IMR-90 (cell line): ENCODE measurements around the gene PLEKHF1. TPM values are rescaled to one million over a fixed set of nuclear protein-coding genes. Genes with fewer than 3 reads are reported as not detected.

ENCODE experiments used
- ATAC-seq: fragments of 200-7000 bp; cut with Tn5 transposase; 2 replicates; pipeline ENCODE4 v1.9.1; 2020; ENCODE audit warnings: low read depth, mild to moderate bottlenecking, moderate library complexity
- BruUV-seq: library from RNA; stranded (reverse); fragments of 400-500 nt; replicated peaks from 2 replicates; lab custom pipeline; 2021; lab: Mats Ljungman, UMichigan
- CTCF ChIA-PET: fragments of 300-600 bp; formaldehyde crosslinking; extraction: SDS; loops from one replicate; lab custom pipeline; 2021; ENCODE audit warnings: antibody characterized with exemption; lab: Yijun Ruan, JAX
- POLR2A ChIA-PET: fragments of 300-600 bp; sonication (Branson Sonifier 250); formaldehyde crosslinking; loops from one replicate; lab custom pipeline; 2022; ENCODE audit warnings: antibody characterized with exemption; ENCODE audit not compliant: unreplicated experiment; lab: Charles Lee
- DNase-seq: peaks from one replicate; pipeline ENCODE4 v3.0.0; 2013
- H2AFZ ChIP-seq: replicated peaks from 2 replicates; pipeline ENCODE3; 2013; ENCODE audit warnings: low read length, mild to moderate bottlenecking; ENCODE audit not compliant: poor library complexity
- H2AK5ac ChIP-seq: 2 replicates; pipeline ENCODE4 v1.6.1; 2013; ENCODE audit warnings: low read depth, low read length, inconsistent platforms
- H2AK9ac ChIP-seq: replicated peaks from 2 replicates; pipeline ENCODE3; 2013; ENCODE audit warnings: mild to moderate bottlenecking, low read depth, low read length, moderate library complexity; ENCODE audit not compliant: poor library complexity
- H2BK120ac ChIP-seq: 2 replicates; pipeline ENCODE4 v1.6.1; 2013; ENCODE audit warnings: low read depth, low read length, inconsistent platforms
- H2BK15ac ChIP-seq: 3 replicates; pipeline ENCODE4 v1.6.1; 2013; ENCODE audit warnings: low read depth, low read length, inconsistent platforms
- H2BK20ac ChIP-seq: 2 replicates; pipeline ENCODE4 v1.6.1; 2013; ENCODE audit warnings: low read depth, mild to moderate bottlenecking, inconsistent platforms, low read length, moderate library complexity
- H2BK5ac ChIP-seq: 2 replicates; pipeline ENCODE4 v1.6.1; 2013; ENCODE audit warnings: mild to moderate bottlenecking, low read depth, low read length, inconsistent platforms; ENCODE audit not compliant: poor library complexity, severe bottlenecking
- H3K14ac ChIP-seq: replicated peaks from 2 replicates; pipeline ENCODE4 v1.6.1; 2013; ENCODE audit warnings: low read depth, low read length, inconsistent platforms
- H3K18ac ChIP-seq: 2 replicates; pipeline ENCODE4 v1.6.1; 2013; ENCODE audit warnings: low read depth, low read length, control low read depth
- H3K23ac ChIP-seq: 2 replicates; pipeline ENCODE4 v1.6.1; 2013; ENCODE audit warnings: low read depth, low read length, inconsistent platforms
- H3K27ac ChIP-seq: 2 replicates; pipeline ENCODE4 v1.5.1; 2013; ENCODE audit warnings: mild to moderate bottlenecking, control low read depth, low read length; ENCODE audit not compliant: insufficient read depth
- H3K27me3 ChIP-seq: 2 replicates; pipeline ENCODE4 v1.6.1; 2013; ENCODE audit warnings: low read length; ENCODE audit not compliant: control insufficient read depth, insufficient read depth
- H3K36me3 ChIP-seq: 2 replicates; pipeline ENCODE4 v1.6.1; 2013; ENCODE audit warnings: low read length, mixed read lengths; ENCODE audit not compliant: control insufficient read depth, insufficient read depth
- H3K4ac ChIP-seq: 2 replicates; pipeline ENCODE4 v1.6.1; 2013; ENCODE audit warnings: low read depth, low read length, inconsistent platforms
- H3K4me1 ChIP-seq: 2 replicates; pipeline ENCODE4 v1.6.1; 2013; ENCODE audit warnings: low read length, mixed read lengths; ENCODE audit not compliant: control insufficient read depth, insufficient read depth
- H3K4me2 ChIP-seq: 2 replicates; pipeline ENCODE4 v1.6.1; 2013; ENCODE audit warnings: low read depth, mild to moderate bottlenecking, control low read depth, low read length, moderate library complexity
- H3K4me3 ChIP-seq: 2 replicates; pipeline ENCODE4 v1.5.1; 2013; ENCODE audit warnings: low read depth, mild to moderate bottlenecking, control low read depth, low read length, moderate library complexity; ENCODE audit not compliant: insufficient read depth
- H3K56ac ChIP-seq: 2 replicates; pipeline ENCODE4 v1.6.1; 2013; ENCODE audit warnings: low read length, inconsistent platforms; ENCODE audit not compliant: insufficient read depth; ENCODE audit errors: extremely low read depth
- H3K79me1 ChIP-seq, 2 experiments: 2 replicates each; pipeline ENCODE4 v1.6.1; 2013; ENCODE audit warnings: low read length in 2 of 2, inconsistent platforms in 1 of 2, low read depth in 1 of 2
- H3K9ac ChIP-seq: 2 replicates; pipeline ENCODE4 v1.6.1; 2013; ENCODE audit warnings: low read depth, low read length, control low read depth
- H3K9me1 ChIP-seq: 2 replicates; pipeline ENCODE4 v1.6.1; 2013; ENCODE audit warnings: low read length, inconsistent platforms; ENCODE audit not compliant: insufficient read depth
- H3K9me3 ChIP-seq: 2 replicates; pipeline ENCODE4 v1.6.1; 2013; ENCODE audit warnings: low read length; ENCODE audit not compliant: control insufficient read depth, insufficient read depth
- H4K20me1 ChIP-seq: 2 replicates; pipeline ENCODE4 v1.6.1; 2013; ENCODE audit warnings: low read length, inconsistent platforms; ENCODE audit not compliant: insufficient read depth
- H4K5ac ChIP-seq: 2 replicates; pipeline ENCODE4 v1.6.1; 2013; ENCODE audit warnings: mild to moderate bottlenecking, low read depth, low read length, control low read depth
- H4K8ac ChIP-seq, 2 experiments: 2 replicates each; pipeline ENCODE4 v1.6.1; 2013; ENCODE audit warnings: low read depth in 2 of 2, low read length in 2 of 2, control low read depth in 1 of 2, inconsistent platforms in 1 of 2
- H4K91ac ChIP-seq: 2 replicates; pipeline ENCODE4 v1.6.1; 2013; ENCODE audit warnings: low read depth, low read length, inconsistent platforms; ENCODE audit not compliant: insufficient read depth
- CEBPB ChIP-seq: IDR thresholded peaks from 2 replicates; pipeline ENCODE4 v1.6.1; 2012; ENCODE audit warnings: low read depth, low read length, improper control_type of control experiment
- FOS ChIP-seq: fragments of 150-350 bp; IDR thresholded peaks from 2 replicates; pipeline ENCODE4 v1.6.1; 2016; ENCODE audit warnings: low read depth, low read length
- MAFK ChIP-seq: IDR thresholded peaks from 2 replicates; pipeline ENCODE4 v1.6.1; 2012; ENCODE audit warnings: low read depth, low read length, improper control_type of control experiment
- MAZ ChIP-seq: IDR thresholded peaks from 2 replicates; pipeline ENCODE4 v1.6.1; 2012; ENCODE audit warnings: low read depth, mild to moderate bottlenecking, low read length, improper control_type of control experiment, moderate library complexity, borderline replicate concordance
- MXI1 ChIP-seq: IDR thresholded peaks from 2 replicates; pipeline ENCODE4 v1.6.1; 2012; ENCODE audit warnings: low read depth, mild to moderate bottlenecking, low read length, moderate library complexity, borderline replicate concordance
- NFE2L2 ChIP-seq: fragments of 150-350 bp; IDR thresholded peaks from 2 replicates; pipeline ENCODE4 v1.6.1; 2016; ENCODE audit warnings: low read depth, mild to moderate bottlenecking, low read length
- POLR2A ChIP-seq: IDR thresholded peaks from 2 replicates; pipeline ENCODE4 v1.6.1; 2012; ENCODE audit warnings: mild to moderate bottlenecking, low read depth, low read length
- RFX5 ChIP-seq: IDR thresholded peaks from 2 replicates; pipeline ENCODE4 v1.8.0; 2012; ENCODE audit warnings: low read depth, mild to moderate bottlenecking, low read length, moderate library complexity
- SMC3 ChIP-seq: fragments of 150-350 bp; IDR thresholded peaks from 2 replicates; pipeline ENCODE4 v1.6.1; 2016; ENCODE audit warnings: low read depth, mild to moderate bottlenecking, antibody characterized with exemption, low read length, moderate library complexity
- WGBS, 2 experiments: methylation state at CpG; one replicate each; pipeline versions ENCODE4 v1.1.5 to v1.1.7; 2013; ENCODE audit warnings: missing lambda C conversion rate in 2 of 2; ENCODE audit not compliant: insufficient read length in 1 of 2; ENCODE audit errors: extremely low coverage in 2 of 2; 5-methylcytosine and 5-hydroxymethylcytosine counted together
- dilution Hi-C: fragments of 300-500 bp; cut with HindIII; formaldehyde crosslinking; loops from one replicate; pipeline ENCODE4 v1.14.3; 2018; ENCODE audit warnings: low sequenced_read_pairs; ENCODE audit not compliant: unreplicated experiment
- in situ Hi-C: fragments of 300-500 bp; cut with MboI; formaldehyde crosslinking; loops from 3 replicates; pipeline ENCODE4 v1.14.3; 2019; ENCODE audit warnings: low sequenced_read_pairs, inconsistent platforms, mixed read lengths
- intact Hi-C: fragments of 100-400 bp; cut with micrococcal nuclease; formaldehyde crosslinking; loops from 2 replicates; pipeline ENCODE4 v1.10.0; 2022
- polyA plus RNA-seq, 3 experiments: library from polyadenylated mRNA; depleted of rRNA; stranded (reverse); fragments of >200 nt; gene quantifications; 2 replicates each; pipeline ENCODE4 v1.2.3, GENCODE V29; 2012; ENCODE audit warnings: low replicate concordance in 1 of 3
- total RNA-seq: library from RNA; depleted of rRNA; stranded (reverse); fragments of >200 nt; gene quantifications from 2 replicates; pipeline ENCODE4 v1.2.3, GENCODE V29; 2012
- TF ChIP-seq, protein P1 (sequence below): fragments of 150-350 bp; IDR thresholded peaks from 2 replicates; pipeline ENCODE4 v1.6.1; 2017; ENCODE audit warnings: mild to moderate bottlenecking, antibody characterized with exemption, low read length, low read depth
- TF ChIP-seq, protein P2 (sequence below): conservative IDR thresholded peaks from 2 replicates; pipeline ENCODE4 v1.5.1; 2012; ENCODE audit warnings: mild to moderate bottlenecking, low read depth, low read length, improper control_type of control experiment

PLEKHF1 gene
- total and polyA plus RNA-seq, 2 of the 4 experiments (the other 2 are of a cell fraction), result 5.0 to 6.6 TPM

DNA sequence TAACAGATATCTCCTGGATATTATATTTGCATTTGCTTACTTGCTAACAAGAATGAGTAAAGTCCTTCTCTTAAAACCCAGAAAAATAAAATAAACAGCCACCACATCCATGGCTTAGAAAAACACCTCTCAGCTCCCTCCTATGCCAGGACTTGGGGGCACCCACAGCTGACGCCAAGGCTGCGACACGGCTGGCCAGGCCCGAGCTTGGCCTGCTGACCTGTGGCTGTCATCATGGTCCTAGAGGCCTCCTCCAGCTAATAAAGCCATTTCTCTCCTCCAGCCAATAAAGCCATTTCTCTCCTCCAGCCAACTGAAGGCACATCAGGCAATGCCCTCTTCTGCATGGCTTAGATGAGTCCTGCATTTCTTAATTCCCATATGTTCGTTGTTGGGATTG lies 28.9 kb downstream of the PLEKHF1 start:
- no peaks in the 10 kb centered on the region for H3K36me3 ChIP-seq
- ATAC-seq (peak; percentile 13; the same call in 1 of the 2 replicates), DNase-seq (no peak)
- no peak overlapping the region for H3K23ac ChIP-seq
- H4K8ac ChIP-seq, result peak overlapping the region in 1 of 2 experiments; percentile 9; a peak in 1 of 4 replicates
- H3K27ac ChIP-seq, result peak overlapping the region; percentile 3; the same call in 1 of the 2 replicates
- no peak overlapping the region for H4K5ac ChIP-seq
- no peak for TF ChIP-seq MAFK
- no peak for TF ChIP-seq SMC3
- no peak for TF ChIP-seq POLR2A
- TF ChIP-seq, protein P1, sequence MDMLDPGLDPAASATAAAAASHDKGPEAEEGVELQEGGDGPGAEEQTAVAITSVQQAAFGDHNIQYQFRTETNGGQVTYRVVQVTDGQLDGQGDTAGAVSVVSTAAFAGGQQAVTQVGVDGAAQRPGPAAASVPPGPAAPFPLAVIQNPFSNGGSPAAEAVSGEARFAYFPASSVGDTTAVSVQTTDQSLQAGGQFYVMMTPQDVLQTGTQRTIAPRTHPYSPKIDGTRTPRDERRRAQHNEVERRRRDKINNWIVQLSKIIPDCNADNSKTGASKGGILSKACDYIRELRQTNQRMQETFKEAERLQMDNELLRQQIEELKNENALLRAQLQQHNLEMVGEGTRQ, result no peak
- no peak for TF ChIP-seq CEBPB
- no peak for TF ChIP-seq MXI1
- no peak for TF ChIP-seq NFE2L2
- TF ChIP-seq, protein P2, sequence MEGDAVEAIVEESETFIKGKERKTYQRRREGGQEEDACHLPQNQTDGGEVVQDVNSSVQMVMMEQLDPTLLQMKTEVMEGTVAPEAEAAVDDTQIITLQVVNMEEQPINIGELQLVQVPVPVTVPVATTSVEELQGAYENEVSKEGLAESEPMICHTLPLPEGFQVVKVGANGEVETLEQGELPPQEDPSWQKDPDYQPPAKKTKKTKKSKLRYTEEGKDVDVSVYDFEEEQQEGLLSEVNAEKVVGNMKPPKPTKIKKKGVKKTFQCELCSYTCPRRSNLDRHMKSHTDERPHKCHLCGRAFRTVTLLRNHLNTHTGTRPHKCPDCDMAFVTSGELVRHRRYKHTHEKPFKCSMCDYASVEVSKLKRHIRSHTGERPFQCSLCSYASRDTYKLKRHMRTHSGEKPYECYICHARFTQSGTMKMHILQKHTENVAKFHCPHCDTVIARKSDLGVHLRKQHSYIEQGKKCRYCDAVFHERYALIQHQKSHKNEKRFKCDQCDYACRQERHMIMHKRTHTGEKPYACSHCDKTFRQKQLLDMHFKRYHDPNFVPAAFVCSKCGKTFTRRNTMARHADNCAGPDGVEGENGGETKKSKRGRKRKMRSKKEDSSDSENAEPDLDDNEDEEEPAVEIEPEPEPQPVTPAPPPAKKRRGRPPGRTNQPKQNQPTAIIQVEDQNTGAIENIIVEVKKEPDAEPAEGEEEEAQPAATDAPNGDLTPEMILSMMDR, result no peak
- no peak for TF ChIP-seq MAZ
- no peak for TF ChIP-seq FOS
- TF ChIP-seq RFX5, result no peak
- H3K4ac ChIP-seq, result 0 out of 2 replicates have a peak overlapping the region, but pooled peaks have one; percentile 2
- in situ Hi-C loops, result loop anchor here (5.0 kb wide), 1 partner anchor 82 kb away; no protein-coding TSS in a partner anchor
- CTCF ChIA-PET, result interaction anchor here (1.0 to 1.3 kb wide), 4 partner anchors 13 to 88 kb away, joined by 3 to 7 read pairs (median 4); partner anchors contain the start of genes C19orf12 and POP4
- no peak overlapping the region for H2BK20ac ChIP-seq
- H2AK9ac ChIP-seq, result no peak overlapping the region
- H2AFZ ChIP-seq, result peak overlapping the region; percentile 72
- H2BK5ac ChIP-seq, result no peak overlapping the region
- peaks cover 2% of the 10 kb centered on the region; the same call in 1 of the 2 replicates for H3K9me1 ChIP-seq
- H4K91ac ChIP-seq, result no peak overlapping the region
- WGBS, 2 experiments, result no CpG with 5 or more reads among the region's 5 CpGs
- no peaks in the 10 kb centered on the region for H3K27me3 ChIP-seq
- no peak overlapping the region for H3K9ac ChIP-seq
- no peak overlapping the region for H3K4me3 ChIP-seq
- no peak overlapping the region for H2BK15ac ChIP-seq
- BruUV-seq, result no TSS peak
- peak overlapping the region; percentile 16; the same call in 1 of the 2 replicates for H2BK120ac ChIP-seq
- POLR2A ChIA-PET, result no interaction called here
- peaks cover 6% of the 10 kb centered on the region; the same call in 1 of the 2 replicates for H3K4me1 ChIP-seq
- H2AK5ac ChIP-seq, result peak overlapping the region; percentile 56; the same call in 1 of the 2 replicates
- no peak overlapping the region for H3K4me2 ChIP-seq
- H3K18ac ChIP-seq, result no peak overlapping the region
- intact Hi-C loops, result loop anchor here (1.0 kb wide), 2 partner anchors 22 to 84 kb away; no protein-coding TSS in a partner anchor
- no peak overlapping the region for H3K14ac ChIP-seq
- H4K20me1 ChIP-seq, result no peaks in the 10 kb centered on the region
- H3K9me3 ChIP-seq, result peaks cover 5% of the 10 kb centered on the region
- H3K79me1 ChIP-seq, result no peaks in the 10 kb centered on the region; a peak in 1 of 4 replicates
- dilution Hi-C loops, result no loop called here
- H3K56ac ChIP-seq, result no peak overlapping the region
